CD14-positive monocyte (primary cell): Measurements from ENCODE around the gene SYNE1. TPM values are rescaled to one million over a fixed set of nuclear protein-coding genes. Genes with fewer than 3 reads are reported as not detected.

Experiments
- DNase-seq, 3 donors: peaks; one replicate each; pipeline ENCODE4 v3.0.0-alpha.2; 2011 to 2022
- H2AFZ ChIP-seq: 2 replicates; pipeline ENCODE4 v1.6.0; 2012; ENCODE audit warnings: mild to moderate bottlenecking, low read depth, low read length, inconsistent platforms; ENCODE audit not compliant: insufficient read depth, poor library complexity, severe bottlenecking
- H3K27ac ChIP-seq, 2 donors: 1 replicate in 1 of 2; 2 replicates in 1 of 2; pipeline ENCODE4 v1.5.1; 2012 to 2013; ENCODE audit warnings: low read length in 2 of 2, control low read depth in 1 of 2, inconsistent platforms in 1 of 2, low read depth in 1 of 2, mild to moderate bottlenecking in 1 of 2
- H3K27me3 ChIP-seq, 2 donors: one replicate each; pipeline versions ENCODE4 v1.6.0 to v1.6.1; 2011 to 2013; ENCODE audit warnings: low read length in 2 of 2; ENCODE audit not compliant: control insufficient read depth in 2 of 2, insufficient read depth in 2 of 2
- H3K36me3 ChIP-seq, 2 donors: replicated peaks in 1 of 2; 1 replicate in 1 of 2; 2 replicates in 1 of 2; pipeline versions ENCODE4 v1.5.1 to v1.6.1; 2012 to 2013; ENCODE audit warnings: low read length in 2 of 2, control low read depth in 1 of 2, inconsistent platforms in 1 of 2, mild to moderate bottlenecking in 1 of 2; ENCODE audit not compliant: insufficient read depth in 2 of 2, control insufficient read depth in 1 of 2
- H3K4me1 ChIP-seq, 2 donors: 1 replicate in 1 of 2; 2 replicates in 1 of 2; pipeline versions ENCODE4 v1.5.1 to v1.6.1; 2012 to 2013; ENCODE audit warnings: low read length in 2 of 2, control low read depth in 1 of 2, inconsistent platforms in 1 of 2, mild to moderate bottlenecking in 1 of 2, moderate library complexity in 1 of 2; ENCODE audit not compliant: insufficient read depth in 2 of 2, control insufficient read depth in 1 of 2
- H3K4me2 ChIP-seq: replicated peaks from 2 replicates; pipeline ENCODE3; 2012; ENCODE audit warnings: low read length, moderate library complexity, mild to moderate bottlenecking; ENCODE audit not compliant: poor library complexity, severe bottlenecking; ENCODE audit errors: extremely low read depth
- H3K4me3 ChIP-seq, 3 experiments: fragments of 200-600 bp in 1 of 3; sonication (generic) in 1 of 3; replicated peaks in 1 of 3; 1 replicate in 2 of 3; 2 replicates in 1 of 3; pipeline ENCODE4 v1.5.1; 2011 to 2013; ENCODE audit warnings: low read length in 3 of 3, mild to moderate bottlenecking in 3 of 3, control low read depth in 2 of 3, low read depth in 2 of 3, inconsistent platforms in 1 of 3, moderate library complexity in 1 of 3
- H3K79me2 ChIP-seq: 2 replicates; pipeline ENCODE4 v1.6.0; 2012; ENCODE audit warnings: mild to moderate bottlenecking, control low read depth, inconsistent platforms, low read length, moderate library complexity; ENCODE audit not compliant: insufficient read depth
- H3K9ac ChIP-seq: 2 replicates; pipeline ENCODE4 v1.6.0; 2017; ENCODE audit warnings: low read length, mild to moderate bottlenecking; ENCODE audit not compliant: insufficient read depth, poor library complexity, severe bottlenecking
- H3K9me3 ChIP-seq, 2 donors: replicated peaks in 1 of 2; 1 replicate in 1 of 2; 2 replicates in 1 of 2; pipeline versions ENCODE4 v1.5.1 to v1.6.1; 2012 to 2013; ENCODE audit warnings: low read length in 2 of 2, control low read depth in 1 of 2; ENCODE audit not compliant: control insufficient read depth in 1 of 2, insufficient read depth in 1 of 2
- H4K20me1 ChIP-seq: 2 replicates; pipeline ENCODE4 v1.6.0; 2012; ENCODE audit warnings: mild to moderate bottlenecking, low read length, control low read depth, moderate library complexity; ENCODE audit not compliant: insufficient read depth
- H3K27ac Mint-ChIP-seq, 7 donors: one replicate each; pipeline ENCODE4 v1.8.0; 2020; ENCODE audit warnings: mild to moderate bottlenecking in 7 of 7, mixed read lengths in 7 of 7, moderate library complexity in 6 of 7, inconsistent platforms in 2 of 7
- H3K27me3 Mint-ChIP-seq, 3 donors: one replicate each; pipeline ENCODE4 v1.8.0; 2021 to 2022; ENCODE audit warnings: low read depth in 3 of 3, mild to moderate bottlenecking in 3 of 3, mixed read lengths in 3 of 3, moderate library complexity in 3 of 3, inconsistent platforms in 1 of 3
- H3K36me3 Mint-ChIP-seq, 2 donors: one replicate each; pipeline ENCODE4 v1.8.0; 2020; ENCODE audit warnings: mixed read lengths in 2 of 2, inconsistent platforms in 1 of 2, mild to moderate bottlenecking in 1 of 2
- H3K4me1 Mint-ChIP-seq: one replicate; pipeline ENCODE4 v1.8.0; 2020; ENCODE audit warnings: mild to moderate bottlenecking, mixed read lengths
- H3K4me3 Mint-ChIP-seq, 2 donors: one replicate each; pipeline ENCODE4 v1.8.0; 2020; ENCODE audit warnings: mild to moderate bottlenecking in 2 of 2, mixed read lengths in 2 of 2, moderate library complexity in 1 of 2
- H3K9me3 Mint-ChIP-seq, 7 donors: one replicate each; pipeline ENCODE4 v1.8.0; 2020 to 2022; ENCODE audit warnings: mixed read lengths in 7 of 7, mild to moderate bottlenecking in 6 of 7, moderate library complexity in 6 of 7, inconsistent platforms in 2 of 7
- CTCF ChIP-seq: fragments of 200-600 bp; IDR thresholded peaks from one replicate; pipeline ENCODE4 v1.8.0; 2022; ENCODE audit warnings: antibody characterized with exemption, mild to moderate bottlenecking
- WGBS: methylation state at CpG from one replicate; pipeline ENCODE4 v1.1.5; 2013; ENCODE audit warnings: missing lambda C conversion rate; ENCODE audit not compliant: insufficient coverage; 5-methylcytosine and 5-hydroxymethylcytosine counted together
- intact Hi-C, 2 donors: fragments of 100-400 bp; cut with micrococcal nuclease; formaldehyde crosslinking; loops; one replicate each; pipeline versions ENCODE4 v1.15.0 to v1.15.1; 2023
- polyA plus RNA-seq, 3 donors: library from polyadenylated mRNA; depleted of rRNA in 1 of 3; unstranded in 2 of 3; stranded (reverse) in 1 of 3; fragments of 300-500 nt in 2 of 3; fragments of >200 nt in 1 of 3; fragmentation: Illumina TruSeq in 2 of 3; gene quantifications; 1 replicate in 2 of 3; 2 replicates in 1 of 3; pipeline ENCODE4 v1.2.3, GENCODE V29; 2012 to 2021

Gene SYNE1
- polyA plus RNA-seq, 3 donors, result 3.7 to 24.5 (median 8.1) TPM

GRCh38 chr6:152155792-152156191 lies 481.4 kb downstream of the SYNE1 start:
- H3K4me3 Mint-ChIP-seq, result no peak overlapping the region
- peaks cover 16% of the 10 kb centered on the region for H3K4me1 Mint-ChIP-seq
- H4K20me1 ChIP-seq, result no peaks in the 10 kb centered on the region
- no peak for DNase-seq
- H3K27me3 ChIP-seq, result no peaks in the 10 kb centered on the region
- H3K4me2 ChIP-seq, result no peak overlapping the region
- intact Hi-C loops, result no loop called here
- H3K9me3 Mint-ChIP-seq, result no peaks in the 10 kb centered on the region
- no peak for TF ChIP-seq CTCF
- H2AFZ ChIP-seq, result no peak overlapping the region
- peak overlapping the region in 1 of 7 donors; percentile 5 for H3K27ac Mint-ChIP-seq
- no peak overlapping the region for H3K27ac ChIP-seq
- H3K9ac ChIP-seq, result no peak overlapping the region
- H3K4me1 ChIP-seq, result peaks cover 7 to 11% of the 10 kb centered on the region in 2 donors
- no peaks in the 10 kb centered on the region for H3K79me2 ChIP-seq
- H3K36me3 Mint-ChIP-seq, result peaks cover 35 to 47% of the 10 kb centered on the region in 2 donors
- H3K4me3 ChIP-seq, result no peak overlapping the region
- WGBS, result 100% methylated on average over 6 of the region's 8 CpGs
- peaks cover 19 to 49% of the 10 kb centered on the region in 2 donors for H3K36me3 ChIP-seq
- H3K9me3 ChIP-seq, result no peaks in the 10 kb centered on the region
- peaks cover 0 to 4% (median 0%) of the 10 kb centered on the region in 3 donors for H3K27me3 Mint-ChIP-seq

- H3K27ac Mint-ChIP-seq, result peak overlapping the region in 1 of 7 donors; percentile 52
- no peak overlapping the region for H3K4me3 ChIP-seq
- no peak for TF ChIP-seq CTCF
- no peak overlapping the region for H2AFZ ChIP-seq
- no peak overlapping the region for H3K9ac ChIP-seq
- no peak overlapping the region for H3K27ac ChIP-seq
- 96% methylated on average over 13 of the region's 17 CpGs for WGBS
- intact Hi-C loops, result no loop called here
- H3K4me1 ChIP-seq, result peaks cover 7 to 11% of the 10 kb centered on the region in 2 donors
- peaks cover 25 to 59% of the 10 kb centered on the region in 2 donors for H3K36me3 ChIP-seq
- H3K36me3 Mint-ChIP-seq, result peaks cover 45 to 56% of the 10 kb centered on the region in 2 donors
- H3K9me3 ChIP-seq, result no peaks in the 10 kb centered on the region
- peaks cover 0 to 4% (median 0%) of the 10 kb centered on the region in 3 donors for H3K27me3 Mint-ChIP-seq
- no peaks in the 10 kb centered on the region for H4K20me1 ChIP-seq
- no peak for DNase-seq
- no peak overlapping the region for H3K4me2 ChIP-seq
- H3K9me3 Mint-ChIP-seq, result no peaks in the 10 kb centered on the region
- H3K4me1 Mint-ChIP-seq, result peaks cover 16% of the 10 kb centered on the region
- H3K4me3 Mint-ChIP-seq, result no peak overlapping the region
- H3K27me3 ChIP-seq, result no peaks in the 10 kb centered on the region
- no peaks in the 10 kb centered on the region for H3K79me2 ChIP-seq
Measured at GRCh38 chr6:152154559-152155356, 482.4 kb downstream of the SYNE1 start.
